H1 (cell line): ENCODE data around the gene TEX10. TPM values are rescaled to one million over a fixed set of nuclear protein-coding genes. Genes with fewer than 3 reads are reported as not detected.

Experiments
- CTCF ChIA-PET: fragments of 300-600 bp; sonication (Branson Sonifier 250); formaldehyde crosslinking; loops from one replicate; lab custom pipeline; 2021; ENCODE audit not compliant: partially characterized antibody; lab: Charles Lee
- POLR2A ChIA-PET: fragments of 300-600 bp; sonication (Branson Sonifier 250); formaldehyde crosslinking; loops from one replicate; lab custom pipeline; 2021; ENCODE audit warnings: inconsistent platforms; ENCODE audit not compliant: partially characterized antibody; lab: Charles Lee
- DNase-seq, 2 experiments: peaks; one replicate each; pipeline versions ENCODE4 v3.0.0 to v3.0.0-alpha.2; 2010 to 2022; ENCODE audit warnings: low spot score in 2 of 2, low read depth in 1 of 2, mixed read lengths in 1 of 2
- FAIRE-seq: peaks from 2 replicates; lab custom pipeline; 2011; peaks lifted over from hg19 to GRCh38; lab: Jason Lieb, UNC
- H2AFZ ChIP-seq: 2 replicates; pipeline ENCODE4 v1.8.1; 2012; ENCODE audit warnings: low read length, inconsistent platforms
- H2AK5ac ChIP-seq: 2 replicates; pipeline ENCODE4 v1.6.1; 2013; ENCODE audit warnings: low read depth, low read length
- H2BK120ac ChIP-seq: replicated peaks from 2 replicates; pipeline ENCODE3; 2013; ENCODE audit warnings: low read depth, low read length, inconsistent platforms
- H2BK12ac ChIP-seq: 2 replicates; pipeline ENCODE4 v1.6.1; 2013; ENCODE audit warnings: low read depth, low read length
- H2BK15ac ChIP-seq: 2 replicates; pipeline ENCODE4 v1.6.1; 2013; ENCODE audit warnings: low read length
- H2BK20ac ChIP-seq: 2 replicates; pipeline ENCODE4 v1.6.1; 2013; ENCODE audit warnings: low read length
- H2BK5ac ChIP-seq: 2 replicates; pipeline ENCODE4 v1.6.1; 2013; ENCODE audit warnings: low read depth, low read length
- H3K14ac ChIP-seq: 2 replicates; pipeline ENCODE4 v1.6.1; 2013; ENCODE audit warnings: inconsistent platforms; ENCODE audit not compliant: insufficient read length
- H3K18ac ChIP-seq: 2 replicates; pipeline ENCODE4 v1.6.1; 2013; ENCODE audit warnings: low read length; ENCODE audit errors: extremely low read depth
- H3K23ac ChIP-seq: 2 replicates; pipeline ENCODE4 v1.6.1; 2013; ENCODE audit warnings: inconsistent platforms; ENCODE audit not compliant: insufficient read length
- H3K23me2 ChIP-seq: 2 replicates; pipeline ENCODE4 v1.6.1; 2013; ENCODE audit warnings: low read depth, low read length
- H3K27ac ChIP-seq: 2 replicates; pipeline ENCODE4 v1.6.1; 2011; ENCODE audit warnings: low read depth, low read length, inconsistent platforms
- H3K27me3 ChIP-seq, 4 experiments: replicated peaks in 1 of 4; 1 replicate in 1 of 4; 2 replicates in 3 of 4; pipeline versions ENCODE4 v1.6.1 to v1.8.1; 2011 to 2013; ENCODE audit warnings: low read length in 3 of 4, mild to moderate bottlenecking in 3 of 4, inconsistent platforms in 2 of 4, mixed read lengths in 2 of 4, moderate library complexity in 1 of 4; ENCODE audit not compliant: control insufficient read depth in 3 of 4, insufficient read depth in 3 of 4; ENCODE audit errors: extremely low read depth in 1 of 4
- H3K36me3 ChIP-seq, 4 experiments: 2 replicates each; pipeline versions ENCODE4 v1.6.1 to v1.8.1; 2011 to 2013; ENCODE audit warnings: mild to moderate bottlenecking in 4 of 4, low read length in 3 of 4, moderate library complexity in 2 of 4, control low read depth in 1 of 4, inconsistent platforms in 1 of 4; ENCODE audit not compliant: insufficient read depth in 4 of 4, control insufficient read depth in 2 of 4
- H3K4ac ChIP-seq: replicated peaks from 2 replicates; pipeline ENCODE3; 2013; ENCODE audit warnings: low read length, low read depth, mixed read lengths, inconsistent platforms; ENCODE audit not compliant: insufficient read length
- H3K4me1 ChIP-seq, 4 experiments: replicated peaks in 1 of 4; 1 replicate in 1 of 4; 2 replicates in 3 of 4; pipeline versions ENCODE4 v1.6.1 to v1.8.1; 2011 to 2013; ENCODE audit warnings: low read length in 3 of 4, inconsistent platforms in 2 of 4, mixed read lengths in 1 of 4; ENCODE audit not compliant: insufficient read depth in 4 of 4, control insufficient read depth in 3 of 4
- H3K4me2 ChIP-seq, 2 experiments: 2 replicates each; pipeline versions ENCODE4 v1.6.1 to v1.8.1; 2011 to 2013; ENCODE audit warnings: low read depth in 2 of 2, low read length in 2 of 2, control low read depth in 1 of 2, inconsistent platforms in 1 of 2, mild to moderate bottlenecking in 1 of 2; ENCODE audit not compliant: insufficient read depth in 1 of 2
- H3K4me3 ChIP-seq, 4 experiments: fragments of 200-600, 300-600 bp in 1 of 4; sonication (generic), shearing (Covaris generic), sonication (Bioruptor Twin) in 1 of 4; 2 replicates each; pipeline versions ENCODE4 v1.5.1 to v1.8.1; 2011 to 2016; ENCODE audit warnings: low read length in 4 of 4, low read depth in 3 of 4, control low read depth in 2 of 4, inconsistent platforms in 2 of 4, mild to moderate bottlenecking in 2 of 4, mixed read lengths in 1 of 4, moderate library complexity in 1 of 4; ENCODE audit not compliant: insufficient read depth in 2 of 4; ENCODE audit errors: extremely low read depth in 1 of 4
- H3K56ac ChIP-seq: replicated peaks from 2 replicates; pipeline ENCODE3; 2013; ENCODE audit warnings: low read depth, mild to moderate bottlenecking, mixed read lengths, low read length, inconsistent platforms; ENCODE audit not compliant: insufficient read length
- H3K79me1 ChIP-seq: 2 replicates; pipeline ENCODE4 v1.6.1; 2013; ENCODE audit warnings: low read depth, low read length, control low read depth
- H3K79me2 ChIP-seq, 2 experiments: 2 replicates each; pipeline versions ENCODE4 v1.6.1 to v1.8.1; 2012 to 2013; ENCODE audit warnings: low read length in 2 of 2, mild to moderate bottlenecking in 2 of 2, inconsistent platforms in 1 of 2; ENCODE audit not compliant: insufficient read depth in 2 of 2, control insufficient read depth in 1 of 2
- H3K9ac ChIP-seq, 4 experiments: replicated peaks in 1 of 4; 1 replicate in 1 of 4; 2 replicates in 3 of 4; pipeline versions ENCODE4 v1.6.1 to v1.8.1; 2011 to 2013; ENCODE audit warnings: low read depth in 3 of 4, low read length in 3 of 4, control low read depth in 2 of 4, mild to moderate bottlenecking in 2 of 4, moderate library complexity in 2 of 4, inconsistent platforms in 1 of 4; ENCODE audit errors: extremely low read depth in 1 of 4
- H3K9me3 ChIP-seq, 2 experiments: 2 replicates each; pipeline versions ENCODE4 v1.6.1 to v1.8.1; 2012 to 2013; ENCODE audit warnings: mild to moderate bottlenecking in 2 of 2, moderate library complexity in 2 of 2, control low read depth in 1 of 2, inconsistent platforms in 1 of 2, low read depth in 1 of 2, low read length in 1 of 2, mixed read lengths in 1 of 2; ENCODE audit not compliant: insufficient read depth in 2 of 2
- H4K20me1 ChIP-seq, 2 experiments: replicated peaks in 1 of 2; 2 replicates each; pipeline versions ENCODE3 to v1.8.1; 2011 to 2013; ENCODE audit warnings: inconsistent platforms in 2 of 2, low read length in 2 of 2, mild to moderate bottlenecking in 1 of 2; ENCODE audit not compliant: insufficient read depth in 2 of 2, control insufficient read depth in 1 of 2
- H4K5ac ChIP-seq: 2 replicates; pipeline ENCODE4 v1.6.1; 2013; ENCODE audit warnings: low read length, low read depth, mixed read lengths, inconsistent platforms; ENCODE audit not compliant: insufficient read length
- H4K8ac ChIP-seq: 2 replicates; pipeline ENCODE4 v1.8.0; 2013; ENCODE audit warnings: mild to moderate bottlenecking, moderate library complexity, low read length, inconsistent platforms; ENCODE audit not compliant: insufficient read depth; ENCODE audit errors: extremely low read depth
- H4K91ac ChIP-seq: replicated peaks from 2 replicates; pipeline ENCODE3; 2013; ENCODE audit warnings: low read length, mixed read lengths, inconsistent platforms; ENCODE audit not compliant: insufficient read length
- BACH1 ChIP-seq: IDR thresholded peaks from 2 replicates; pipeline ENCODE4 v1.6.1; 2012; ENCODE audit warnings: low read length, improper control_type of control experiment
- GTF2F1 ChIP-seq: IDR thresholded peaks from 2 replicates; pipeline ENCODE4 v1.6.1; 2012; ENCODE audit warnings: low read depth, low read length, improper control_type of control experiment, borderline replicate concordance
- POLR2A ChIP-seq, 2 experiments: IDR thresholded peaks; 1 replicate in 1 of 2; 2 replicates in 1 of 2; pipeline ENCODE4 v1.6.1; 2011; ENCODE audit warnings: low read depth in 2 of 2, low read length in 2 of 2, mild to moderate bottlenecking in 2 of 2; ENCODE audit errors: control extremely low read depth in 1 of 2
- SP1 ChIP-seq: IDR thresholded peaks from 2 replicates; pipeline ENCODE4 v1.6.1; 2011; ENCODE audit warnings: low read depth, low read length
- SP4 ChIP-seq: IDR thresholded peaks from 2 replicates; pipeline ENCODE4 v1.6.1; 2012; ENCODE audit warnings: low read length, inconsistent platforms
- YY1 ChIP-seq: IDR thresholded peaks from 2 replicates; pipeline ENCODE4 v1.6.1; 2011; ENCODE audit warnings: low read depth, mild to moderate bottlenecking, low read length
- WGBS, 2 experiments: shearing (Covaris generic) in 1 of 2; methylation state at CpG; one replicate each; pipeline versions ENCODE4 v1.1.6 to v1.1.7; 2013 to 2015; ENCODE audit warnings: low lambda C conversion rate in 2 of 2, mixed read lengths in 2 of 2, inconsistent platforms in 1 of 2, low coverage in 1 of 2, missing lambda C conversion rate in 1 of 2; ENCODE audit not compliant: insufficient replicate concordance in 2 of 2, insufficient coverage in 1 of 2, insufficient read length in 1 of 2; ENCODE audit errors: extremely low coverage in 1 of 2, missing lambda C conversion rate in 1 of 2; 5-methylcytosine and 5-hydroxymethylcytosine counted together
- polyA plus RNA-seq, 7 experiments: library from polyadenylated mRNA; depleted of rRNA in 3 of 7; stranded (reverse) in 5 of 7; unstranded in 2 of 7; fragments of >200 nt in 5 of 7; fragments of 200-250 nt in 2 of 7; gene quantifications; 1 replicate in 5 of 7; 2 replicates in 1 of 7; 4 replicates in 1 of 7; pipeline versions ENCODE4 v1.2.1 to v1.2.3, GENCODE V29; 2011 to 2013; ENCODE audit warnings: missing spikeins in 2 of 7, mixed read lengths in 2 of 7
- total RNA-seq: library from RNA; stranded (reverse); fragmentation: NEBNext Ultra II Directional; extraction: Animal tissue kit (Norgen Biotek cat#: 25700); gene quantifications from 2 replicates; pipeline ENCODE4 v1.2.1, GENCODE V29; 2021

TEX10 gene
- total and polyA plus RNA-seq, 2 of the 8 experiments (the other 6 are each of a cell fraction or from before 2014, with no cell fraction given), result 46.9 to 81.0 TPM

- 92% methylated on average over 3 of the region's 3 CpGs; no CpG with 5 or more reads in 1 of the 2 experiments for WGBS, 2 experiments
- POLR2A ChIA-PET, result no interaction called here
Measured at GRCh38 chr9:100359057-100359456, 6.3 kb upstream of the TEX10 start.

More at GRCh38 chr9:100359057-100359456, 6.3 kb upstream of the TEX10 start:
- Histone ChIP-seq H3K79me2 (peaks cover 0 to 2% of the 10 kb centered on the region in 2 experiments; a peak in 2 of 4 replicates), H3K4ac (no peak overlapping the region), H3K4me3 (no peak overlapping the region), H4K20me1 (no peaks in the 10 kb centered on the region), H2AK5ac (no peak overlapping the region), H3K23ac (no peak overlapping the region), H3K27me3 (no peaks in the 10 kb centered on the region), H2BK12ac (no peak overlapping the region), H4K8ac (no peak overlapping the region), H2BK20ac (no peak overlapping the region), H4K5ac (no peak overlapping the region), H3K36me3 (peaks cover 0 to 10% (median 4%) of the 10 kb centered on the region in 4 experiments; a peak in 3 of 8 replicates), H3K14ac (no peak overlapping the region), H2AFZ (no peak overlapping the region), H3K18ac (no peak overlapping the region), H3K23me2 (no peaks in the 10 kb centered on the region), H3K9me3 (peaks cover 11 to 16% of the 10 kb centered on the region in 2 experiments), H3K56ac (no peak overlapping the region), H3K27ac (no peak overlapping the region), H3K4me1 (0 out of 7 replicates have a peak, but pooled peaks cover 0 to 2% (median 0%) of the 10 kb centered on the region in 4 experiments), H2BK120ac (no peak overlapping the region)
- FAIRE-seq (no peak), DNase-seq (no peak)
- CTCF ChIA-PET, result no interaction called here
- TF ChIP-seq POLR2A (IDR thresholded peaks at IDR 0.05; ENCODE audit: control extremely low read depth in 1 of 2, low read depth in 2 of 2, low read length in 2 of 2) (no peak), YY1 (no peak), GTF2F1 (no peak), BACH1 (no peak), SP1 (no peak), SP4 (no peak)
- TF ChIP-seq, all 59 proteins: peak for 0
- Histone ChIP-seq H3K4me2 (no peak overlapping the region), H4K91ac (no peak overlapping the region), H3K79me1 (no peaks in the 10 kb centered on the region; the same call in 1 of the 2 replicates), H2BK5ac (no peak overlapping the region), H2BK15ac (no peak overlapping the region), H3K9ac (no peak overlapping the region)
